SK-N-SH treated with all-trans-retinoic acid at 6 μM for 48 hours (cell line): ENCODE data around the gene MTFR1L.

Source experiments
- ARNTL ChIP-seq: fragments of 450-650 bp; formaldehyde crosslinking; IDR thresholded peaks from 2 replicates; pipeline ENCODE4 v1.5.0; 2020; ENCODE audit warnings: low read depth, mild to moderate bottlenecking, moderate library complexity, borderline replicate concordance
- CREB5 ChIP-seq: fragments of 250-450 bp; sonication (Bioruptor Pico); IDR thresholded peaks from 2 replicates; pipeline ENCODE4 v1.5.1; 2020; ENCODE audit warnings: low read depth, mild to moderate bottlenecking, moderate library complexity
- CSDC2 ChIP-seq: fragments of 250-450 bp; sonication (Bioruptor Pico); IDR thresholded peaks from 2 replicates; pipeline ENCODE4 v1.5.0; 2020; ENCODE audit warnings: mild to moderate bottlenecking, moderate library complexity
- ESRRG ChIP-seq: fragments of 250-450 bp; sonication (Bioruptor Pico); IDR thresholded peaks from 2 replicates; pipeline ENCODE4 v1.6.1; 2021; ENCODE audit warnings: mild to moderate bottlenecking
- PATZ1 ChIP-seq: fragments of 250-450 bp; sonication (Bioruptor Pico); IDR thresholded peaks from 2 replicates; pipeline ENCODE4 v1.8.0; 2020; ENCODE audit warnings: mild to moderate bottlenecking, moderate library complexity, borderline replicate concordance
- PPARA ChIP-seq: fragments of 250-450 bp; sonication (Bioruptor Pico); IDR thresholded peaks from 2 replicates; pipeline ENCODE4 v1.5.0; 2020; ENCODE audit warnings: mild to moderate bottlenecking, borderline replicate concordance
- RARB ChIP-seq: fragments of 250-450 bp; sonication (Bioruptor Pico); IDR thresholded peaks from 2 replicates; pipeline ENCODE4 v1.8.0; 2021; ENCODE audit warnings: mild to moderate bottlenecking, moderate library complexity
- SNAI2 ChIP-seq: fragments of 250-450 bp; sonication (Bioruptor Pico); IDR thresholded peaks from 2 replicates; pipeline ENCODE4 v1.5.0; 2020; ENCODE audit warnings: mild to moderate bottlenecking, moderate library complexity
- TCF4 ChIP-seq: fragments of 250-450 bp; sonication (Bioruptor Pico); IDR thresholded peaks from 2 replicates; pipeline ENCODE4 v1.8.0; 2021; ENCODE audit warnings: mild to moderate bottlenecking, moderate library complexity, borderline replicate concordance
- ZC3H10 ChIP-seq: fragments of 250-450 bp; sonication (Bioruptor Pico); IDR thresholded peaks from 2 replicates; pipeline ENCODE4 v1.5.1; 2021; ENCODE audit warnings: mild to moderate bottlenecking, moderate library complexity
- ZFP3 ChIP-seq: fragments of 250-450 bp; sonication (Bioruptor Pico); IDR thresholded peaks from 2 replicates; pipeline ENCODE4 v1.5.0; 2020; ENCODE audit warnings: mild to moderate bottlenecking, moderate library complexity
- ZFP30 ChIP-seq: fragments of 450-650 bp; formaldehyde crosslinking; IDR thresholded peaks from 2 replicates; pipeline ENCODE4 v1.5.0; 2022; ENCODE audit warnings: mild to moderate bottlenecking, moderate library complexity
- ZNF565 ChIP-seq: fragments of 450-650 bp; formaldehyde crosslinking; conservative IDR thresholded peaks from 2 replicates; pipeline ENCODE4 v1.5.0; 2020; ENCODE audit warnings: low read depth, mild to moderate bottlenecking, moderate library complexity
- ZNF8 ChIP-seq: fragments of 450-650 bp; formaldehyde crosslinking; IDR thresholded peaks from 2 replicates; pipeline ENCODE4 v1.5.0; 2020; ENCODE audit warnings: mild to moderate bottlenecking, moderate library complexity

GRCh38 chr1:25816112-25816718, 3.5 kb upstream of the MTFR1L start:
- TF ChIP-seq ARNTL (CRISPR knock-in tag) (no peak), PATZ1 (CRISPR knock-in tag) (no peak), RARB (CRISPR knock-in tag) (no peak), ZNF8 (no peak), ZC3H10 (CRISPR knock-in tag) (no peak), ESRRG (CRISPR knock-in tag) (no peak), CREB5 (CRISPR knock-in tag) (no peak), SNAI2 (CRISPR knock-in tag) (no peak), PPARA (CRISPR knock-in tag) (no peak), ZNF565 (CRISPR knock-in tag) (no peak), CSDC2 (CRISPR knock-in tag) (no peak), TCF4 (CRISPR knock-in tag) (no peak), ZFP30 (CRISPR knock-in tag) (no peak), ZFP3 (CRISPR knock-in tag) (no peak)
